MM.1S (cell line): ENCODE data around the gene GNAL.

Source experiments
- DNase-seq: peaks from one replicate; pipeline ENCODE4 v3.0.0-alpha.2; 2015
- H2AFZ ChIP-seq: fragments of 300-600 bp; sonication (generic); 2 replicates; pipeline ENCODE4 v1.6.0; 2016; ENCODE audit warnings: antibody characterized with exemption, low read length
- H3F3A ChIP-seq: fragments of 300-600 bp; sonication (generic); 2 replicates; pipeline ENCODE4 v1.6.1; 2016; ENCODE audit warnings: mild to moderate bottlenecking, antibody characterized with exemption, low read length, moderate library complexity, mixed read lengths; ENCODE audit not compliant: insufficient read depth
- H3K27ac ChIP-seq: fragments of 300-600 bp; sonication (generic); 2 replicates; pipeline ENCODE4 v1.5.1; 2016; ENCODE audit warnings: mild to moderate bottlenecking, low read length
- H3K27me3 ChIP-seq: fragments of 300-600 bp; sonication (generic); replicated peaks from 2 replicates; pipeline ENCODE4 v1.6.0; 2016; ENCODE audit warnings: low read length; ENCODE audit not compliant: insufficient read depth
- H3K36me3 ChIP-seq: fragments of 300-600 bp; sonication (generic); replicated peaks from 2 replicates; pipeline ENCODE4 v1.6.1; 2016; ENCODE audit warnings: mild to moderate bottlenecking, low read length, mixed read lengths; ENCODE audit not compliant: insufficient read depth
- H3K4me1 ChIP-seq: fragments of 300-600 bp; sonication (generic); 2 replicates; pipeline ENCODE4 v1.6.1; 2016; ENCODE audit warnings: low read length, mixed read lengths
- H3K4me2 ChIP-seq: fragments of 300-600 bp; sonication (generic); 2 replicates; pipeline ENCODE4 v1.6.0; 2016; ENCODE audit warnings: low read depth, low read length
- H3K4me3 ChIP-seq: fragments of 300-600 bp; sonication (generic); 2 replicates; pipeline ENCODE4 v1.5.1; 2016; ENCODE audit warnings: low read length, mixed read lengths
- H3K79me2 ChIP-seq: fragments of 300-600 bp; sonication (generic); 2 replicates; pipeline ENCODE4 v1.6.1; 2016; ENCODE audit warnings: mixed run types, low read length, mixed read lengths
- H3K9ac ChIP-seq: fragments of 300-600 bp; sonication (generic); 2 replicates; pipeline ENCODE4 v1.6.1; 2016; ENCODE audit warnings: low read length, mixed read lengths
- H3K9me2 ChIP-seq: fragments of 300-600 bp; sonication (generic); replicated peaks from 2 replicates; pipeline ENCODE4 v1.6.1; 2016; ENCODE audit warnings: mild to moderate bottlenecking, low read length, mixed read lengths; ENCODE audit not compliant: insufficient read depth
- H3K9me3 ChIP-seq: fragments of 300-600 bp; sonication (generic); replicated peaks from 2 replicates; pipeline ENCODE4 v1.6.1; 2016; ENCODE audit warnings: mild to moderate bottlenecking, low read length, mixed read lengths; ENCODE audit not compliant: insufficient read depth
- H4K20me1 ChIP-seq: fragments of 300-600 bp; sonication (generic); 2 replicates; pipeline ENCODE4 v1.6.1; 2016; ENCODE audit warnings: mild to moderate bottlenecking, low read length, moderate library complexity, mixed read lengths; ENCODE audit not compliant: insufficient read depth
- CTCF ChIP-seq: fragments of 300-600 bp; sonication (generic); IDR thresholded peaks from 2 replicates; pipeline ENCODE4 v1.5.1; 2016; ENCODE audit warnings: antibody characterized with exemption, low read length, mixed read lengths
- EZH2 ChIP-seq: fragments of 300-600 bp; sonication (generic); optimal IDR thresholded peaks from 2 replicates; pipeline ENCODE3; 2017; ENCODE audit warnings: low read depth, mild to moderate bottlenecking, antibody characterized with exemption, low read length, mixed read lengths
- EZH2phosphoT487 ChIP-seq: fragments of 300-600 bp; sonication (generic); IDR thresholded peaks from 2 replicates; pipeline ENCODE4 v1.6.1; 2018; ENCODE audit warnings: antibody characterized with exemption, low read length

The GNAL gene

GRCh38 chr18:11923450-11923849, 234.4 kb downstream of the GNAL start:
- no peaks in the 10 kb centered on the region for H4K20me1 ChIP-seq
- H3K79me2 ChIP-seq: no peaks in the 10 kb centered on the region
- no peak overlapping the region for H3K27ac ChIP-seq
- no peak overlapping the region for H2AFZ ChIP-seq
- no peak overlapping the region for H3K4me3 ChIP-seq
- H3K4me1 ChIP-seq: no peaks in the 10 kb centered on the region
- H3K9ac ChIP-seq: no peak overlapping the region
- TF ChIP-seq EZH2phosphoT487 (no peak), CTCF (no peak), EZH2 (no peak)
- H3K9me2 ChIP-seq: no peaks in the 10 kb centered on the region
- no peaks in the 10 kb centered on the region for H3F3A ChIP-seq
- DNase-seq: no peak
- no peaks in the 10 kb centered on the region for H3K27me3 ChIP-seq
- H3K9me3 ChIP-seq: no peaks in the 10 kb centered on the region
- no peaks in the 10 kb centered on the region for H3K36me3 ChIP-seq
- H3K4me2 ChIP-seq: no peak overlapping the region

GRCh38 chr18:11925800-11926481, 236.9 kb downstream of the GNAL start:
- H3K9me2 ChIP-seq: no peaks in the 10 kb centered on the region

DNA sequence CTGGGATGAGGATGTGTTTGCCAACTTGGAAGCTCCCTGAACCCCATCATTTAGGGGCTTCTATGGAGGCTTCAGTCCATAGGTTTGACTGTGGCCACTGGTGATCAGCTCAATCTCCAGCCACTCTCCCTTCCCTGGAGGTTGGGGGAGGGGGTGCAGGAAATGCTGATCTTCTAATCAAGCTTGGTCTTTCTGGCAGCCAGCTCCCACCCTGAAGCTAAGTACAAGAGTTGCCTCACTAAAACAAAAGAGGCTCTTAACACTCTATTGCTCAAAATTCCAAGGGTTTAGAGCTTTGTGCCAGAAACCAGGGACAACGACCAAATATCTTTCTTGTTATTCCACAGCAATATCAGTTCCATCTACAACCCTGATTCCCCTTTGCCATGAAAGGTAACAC, 238.4 kb downstream of the GNAL start:
- Histone ChIP-seq H3F3A (no peaks in the 10 kb centered on the region), H3K9me3 (no peaks in the 10 kb centered on the region), H3K27me3 (no peaks in the 10 kb centered on the region), H2AFZ (no peak overlapping the region), H3K27ac (no peak overlapping the region), H3K9me2 (no peaks in the 10 kb centered on the region), H3K4me2 (no peak overlapping the region), H4K20me1 (no peaks in the 10 kb centered on the region), H3K9ac (no peak overlapping the region), H3K4me1 (no peaks in the 10 kb centered on the region), H3K79me2 (no peaks in the 10 kb centered on the region), H3K36me3 (no peaks in the 10 kb centered on the region), H3K4me3 (no peak overlapping the region)
- TF ChIP-seq CTCF (no peak), EZH2phosphoT487 (no peak), EZH2 (no peak)
- DNase-seq: no peak

More at GRCh38 chr18:11925800-11926481, 236.9 kb downstream of the GNAL start:
- Histone ChIP-seq H3K27me3 (no peaks in the 10 kb centered on the region), H3K27ac (no peak overlapping the region), H3K79me2 (no peaks in the 10 kb centered on the region), H3K4me3 (no peak overlapping the region), H3F3A (no peaks in the 10 kb centered on the region), H4K20me1 (no peaks in the 10 kb centered on the region), H3K9ac (no peak overlapping the region), H2AFZ (no peak overlapping the region), H3K4me1 (no peaks in the 10 kb centered on the region), H3K4me2 (no peak overlapping the region), H3K36me3 (no peaks in the 10 kb centered on the region), H3K9me3 (no peaks in the 10 kb centered on the region)
- TF ChIP-seq EZH2: no peak
- TF ChIP-seq CTCF: no peak
- no peak for TF ChIP-seq EZH2phosphoT487
- DNase-seq: no peak
